ENCODE data around the gene DIS3L2.

The DIS3L2 gene

DNA sequence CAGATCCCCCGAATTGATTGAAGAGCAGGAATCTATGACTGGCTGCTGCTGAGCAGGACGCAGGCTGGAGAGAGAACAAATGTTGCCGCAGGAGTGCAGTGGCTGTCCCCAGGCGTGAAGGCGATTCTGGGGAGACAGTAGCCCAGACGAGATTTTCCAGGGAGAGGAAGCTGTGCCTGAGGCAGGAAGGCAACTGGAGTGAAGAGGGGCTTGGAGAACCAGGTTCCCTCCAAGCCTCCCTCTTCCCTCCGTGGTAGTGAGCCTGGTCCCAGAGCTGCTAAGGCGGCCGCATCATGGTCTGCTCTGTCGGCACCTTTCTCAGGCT, 34.0 kb upstream of the DIS3L2 start:
- Histone ChIP-seq H3K9me3 (ENCODE audit: severe bottlenecking) (no peaks in the 10 kb centered on the region), H3K27me3 (ENCODE audit: insufficient read depth, low read depth, severe bottlenecking) (peaks cover 20% of the 10 kb centered on the region), H3K36me3 (no peaks in the 10 kb centered on the region), H3K27ac (no peak overlapping the region), H3K4me3 (ENCODE audit: low read depth, low read length) (no peak overlapping the region)
- peak; percentile 4 for DNase-seq
- TF ChIP-seq, protein P1, sequence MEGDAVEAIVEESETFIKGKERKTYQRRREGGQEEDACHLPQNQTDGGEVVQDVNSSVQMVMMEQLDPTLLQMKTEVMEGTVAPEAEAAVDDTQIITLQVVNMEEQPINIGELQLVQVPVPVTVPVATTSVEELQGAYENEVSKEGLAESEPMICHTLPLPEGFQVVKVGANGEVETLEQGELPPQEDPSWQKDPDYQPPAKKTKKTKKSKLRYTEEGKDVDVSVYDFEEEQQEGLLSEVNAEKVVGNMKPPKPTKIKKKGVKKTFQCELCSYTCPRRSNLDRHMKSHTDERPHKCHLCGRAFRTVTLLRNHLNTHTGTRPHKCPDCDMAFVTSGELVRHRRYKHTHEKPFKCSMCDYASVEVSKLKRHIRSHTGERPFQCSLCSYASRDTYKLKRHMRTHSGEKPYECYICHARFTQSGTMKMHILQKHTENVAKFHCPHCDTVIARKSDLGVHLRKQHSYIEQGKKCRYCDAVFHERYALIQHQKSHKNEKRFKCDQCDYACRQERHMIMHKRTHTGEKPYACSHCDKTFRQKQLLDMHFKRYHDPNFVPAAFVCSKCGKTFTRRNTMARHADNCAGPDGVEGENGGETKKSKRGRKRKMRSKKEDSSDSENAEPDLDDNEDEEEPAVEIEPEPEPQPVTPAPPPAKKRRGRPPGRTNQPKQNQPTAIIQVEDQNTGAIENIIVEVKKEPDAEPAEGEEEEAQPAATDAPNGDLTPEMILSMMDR (IDR thresholded peaks at IDR 0.05; ENCODE audit: low read depth, low read length), result no peak

DNA sequence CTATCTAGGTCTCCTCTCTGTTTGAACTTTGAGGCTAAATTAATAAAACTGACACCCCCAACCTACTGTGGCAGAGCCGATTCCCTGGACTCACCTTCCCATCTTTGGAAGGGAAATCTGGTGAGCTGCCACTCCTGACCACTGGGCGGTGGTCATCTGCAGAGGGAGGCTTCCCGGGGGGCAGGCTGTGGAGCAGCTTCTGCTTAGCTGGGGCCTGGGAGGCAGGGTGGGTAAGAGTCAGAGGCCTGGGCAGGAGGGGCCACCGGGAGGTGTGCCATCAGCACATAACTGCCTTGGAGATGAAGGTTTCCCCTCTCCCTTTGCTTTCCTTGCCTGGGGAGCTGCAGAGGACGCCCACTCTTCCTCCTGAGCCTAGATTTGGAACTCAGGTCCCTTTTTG, 33.0 kb upstream of the DIS3L2 start:
- TF ChIP-seq, protein P1 (IDR thresholded peaks at IDR 0.05; ENCODE audit: low read depth, low read length), result peak; percentile 77
- H3K27me3 ChIP-seq (ENCODE audit: insufficient read depth, low read depth, severe bottlenecking), result peaks cover 20% of the 10 kb centered on the region
- no peak overlapping the region for H3K4me3 ChIP-seq (ENCODE audit: low read depth, low read length)
- peak; percentile 76 for DNase-seq
- H3K36me3 ChIP-seq, result no peaks in the 10 kb centered on the region
- H3K27ac ChIP-seq, result no peak overlapping the region
- no peaks in the 10 kb centered on the region for H3K9me3 ChIP-seq (ENCODE audit: severe bottlenecking)

DNA sequence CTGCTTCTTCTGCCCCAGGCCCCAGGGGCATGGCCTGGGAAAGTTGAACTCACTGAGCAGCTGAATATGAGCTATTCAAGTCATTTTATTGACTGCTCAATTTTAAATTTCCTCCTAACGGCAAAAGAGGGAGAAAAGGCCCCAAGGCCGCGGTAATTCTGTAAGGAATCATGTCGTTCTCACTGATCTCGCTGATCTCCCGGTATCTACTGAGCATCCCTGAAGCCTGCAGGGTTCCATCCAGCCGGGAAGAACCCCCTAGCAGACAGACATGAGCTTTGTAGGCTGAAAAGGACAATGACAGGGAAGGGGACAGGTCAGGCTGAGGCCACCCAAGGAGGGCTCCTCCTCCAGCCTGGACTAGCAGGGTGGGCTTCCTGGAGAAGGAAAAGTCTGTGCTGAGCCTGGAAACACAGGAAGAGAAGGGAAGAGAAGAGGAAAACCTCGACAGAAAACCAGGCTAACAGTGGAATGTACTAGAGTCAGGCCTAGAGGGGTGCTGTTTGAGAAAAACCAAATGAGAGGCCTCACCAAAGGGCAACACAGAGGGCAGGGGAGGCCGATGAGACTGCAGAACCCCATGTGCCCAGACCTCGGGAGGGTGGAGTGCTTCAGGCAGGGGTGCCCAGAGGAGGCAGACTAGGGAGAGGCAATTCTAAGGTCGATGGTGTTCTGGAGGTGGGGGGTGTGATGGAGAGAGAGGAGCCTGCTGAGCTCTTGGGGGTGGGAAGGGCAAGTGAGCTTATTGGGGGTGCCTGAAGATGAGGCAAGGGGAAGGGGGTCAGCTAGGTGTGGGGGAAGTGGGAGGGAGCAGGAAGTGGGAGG, 32.4 kb upstream of the DIS3L2 start:
- Histone ChIP-seq H3K27me3 (ENCODE audit: insufficient read depth, low read depth, severe bottlenecking) (peaks cover 20% of the 10 kb centered on the region), H3K36me3 (no peaks in the 10 kb centered on the region), H3K4me3 (ENCODE audit: low read depth, low read length) (no peak overlapping the region), H3K9me3 (ENCODE audit: severe bottlenecking) (no peaks in the 10 kb centered on the region), H3K27ac (no peak overlapping the region)
- peak; percentile 5 for DNase-seq
- TF ChIP-seq, protein P1 (IDR thresholded peaks at IDR 0.05; ENCODE audit: low read depth, low read length), result no peak

DNA sequence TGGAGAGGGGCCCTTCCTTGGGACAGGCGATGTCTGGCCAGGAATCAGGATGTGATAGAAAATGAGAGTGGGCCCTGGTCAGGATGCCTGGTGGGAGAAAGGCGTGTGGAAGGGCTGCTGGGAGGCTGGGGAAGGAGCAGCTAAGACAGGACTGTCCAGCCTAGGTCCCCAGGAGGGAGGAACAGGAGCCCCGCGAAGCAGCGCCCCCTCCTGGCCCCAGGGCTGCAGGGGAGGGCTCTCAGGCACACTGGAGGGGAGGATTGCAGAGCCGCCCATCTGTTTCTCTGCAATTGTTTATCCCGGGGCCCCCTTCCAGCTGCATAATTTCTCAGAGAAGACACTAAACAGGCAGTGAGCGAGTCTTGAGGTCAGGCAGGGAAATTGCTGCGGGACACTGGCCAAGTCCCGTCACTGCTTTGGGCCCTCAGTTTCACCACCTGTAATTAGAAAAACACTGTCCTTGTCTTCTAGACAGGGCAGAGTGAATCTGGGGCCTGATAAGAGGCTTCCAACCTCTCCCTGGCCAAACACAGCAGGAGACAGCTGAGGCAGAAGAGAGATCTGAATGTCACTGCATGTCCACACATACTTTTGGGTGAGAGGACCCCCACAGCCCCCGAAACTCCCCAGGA, 31.4 kb upstream of the DIS3L2 start:
- Histone ChIP-seq H3K27ac (no peak overlapping the region), H3K4me3 (ENCODE audit: low read depth, low read length) (no peak overlapping the region), H3K9me3 (ENCODE audit: severe bottlenecking) (no peaks in the 10 kb centered on the region), H3K27me3 (ENCODE audit: insufficient read depth, low read depth, severe bottlenecking) (peaks cover 20% of the 10 kb centered on the region), H3K36me3 (no peaks in the 10 kb centered on the region)
- DNase-seq, result peak; percentile 74
- TF ChIP-seq, protein P1 (IDR thresholded peaks at IDR 0.05; ENCODE audit: low read depth, low read length), result peak; percentile 91

DNA sequence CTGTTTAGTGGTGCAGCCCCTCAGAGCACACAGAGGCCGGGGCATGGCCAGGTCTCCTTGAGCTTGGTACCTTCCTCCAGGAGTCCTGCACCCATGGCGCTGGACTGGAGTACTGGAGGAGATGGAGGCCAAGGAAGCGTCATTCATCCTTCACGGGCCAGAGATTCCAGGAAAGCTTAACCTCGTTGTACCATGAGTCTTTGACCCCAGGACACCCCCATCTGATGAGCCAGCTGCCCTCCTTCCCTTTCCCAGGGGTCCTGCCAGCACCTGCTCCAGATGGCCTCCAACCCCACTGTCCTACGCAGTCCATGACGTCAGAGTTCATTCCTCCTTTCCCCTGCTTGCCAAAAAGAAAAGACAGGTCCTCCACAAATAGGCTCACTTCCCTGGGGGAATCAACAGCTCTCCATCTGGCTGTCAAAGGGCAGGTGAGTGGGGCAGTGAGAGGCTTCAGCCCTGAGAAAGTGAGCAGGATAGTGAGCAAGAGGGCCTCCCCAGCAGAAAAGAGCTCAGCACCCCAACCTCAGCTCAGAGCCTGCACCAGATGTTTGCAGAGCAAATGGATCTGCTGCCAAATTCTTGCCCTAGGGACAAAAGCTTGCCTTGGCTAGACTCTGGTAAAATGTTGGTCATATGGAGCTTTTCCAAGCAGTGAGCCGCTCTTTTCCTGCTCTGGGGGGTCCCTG, 30.8 kb upstream of the DIS3L2 start:
- peak; percentile 3 for DNase-seq
- Histone ChIP-seq H3K4me3 (ENCODE audit: low read depth, low read length) (no peak overlapping the region), H3K27ac (no peak overlapping the region), H3K27me3 (ENCODE audit: insufficient read depth, low read depth, severe bottlenecking) (peaks cover 18% of the 10 kb centered on the region), H3K36me3 (no peaks in the 10 kb centered on the region), H3K9me3 (ENCODE audit: severe bottlenecking) (no peaks in the 10 kb centered on the region)
- TF ChIP-seq, protein P1 (IDR thresholded peaks at IDR 0.05; ENCODE audit: low read depth, low read length), result no peak

Data from WERI-Rb-1 (cell line).